Measurements from ENCODE around the gene MAP3K2.

Gene MAP3K2

GRCh38 chr2:127347734-127348392, 39.9 kb downstream of the MAP3K2 start:
- no peak for DNase-seq

- no peak for DNase-seq
Observed at GRCh38 chr2:127347015-127347414, 40.8 kb downstream of the MAP3K2 start.

- no peak for DNase-seq
Observed at GRCh38 chr2:127343277-127343676, 44.5 kb downstream of the MAP3K2 start.

GRCh38 chr2:127342101-127342500, 45.7 kb downstream of the MAP3K2 start:
- no peak for DNase-seq

GRCh38 chr2:127332335-127332734, 55.4 kb downstream of the MAP3K2 start:
- no peak for DNase-seq

GRCh38 chr2:127330753-127331152, 57.0 kb downstream of the MAP3K2 start:
- DNase-seq, result no peak

GRCh38 chr2:127326289-127326945, 61.4 kb downstream of the MAP3K2 start:
- DNase-seq, result no peak

GRCh38 chr2:127324635-127325034, 63.1 kb downstream of the MAP3K2 start:
- DNase-seq, result peak; percentile 55

GRCh38 chr2:127321303-127321702, 66.5 kb downstream of the MAP3K2 start:
- DNase-seq, result no peak

GRCh38 chr2:127320586-127321275, 67.0 kb downstream of the MAP3K2 start:
- DNase-seq, result no peak

- DNase-seq, result no peak
Observed at GRCh38 chr2:127320067-127320466, 67.7 kb downstream of the MAP3K2 start.

GRCh38 chr2:127314193-127314988, 73.4 kb downstream of the MAP3K2 start:
- DNase-seq, result no peak

- no peak for DNase-seq
Observed at GRCh38 chr2:127313406-127313805, 74.4 kb downstream of the MAP3K2 start.

GRCh38 chr2:127310980-127311379, 76.8 kb downstream of the MAP3K2 start:
- no peak for DNase-seq

GRCh38 chr2:127309468-127309867, 78.3 kb downstream of the MAP3K2 start:
- no peak for DNase-seq

- DNase-seq, result no peak
Observed at GRCh38 chr2:127308586-127309138, 79.1 kb downstream of the MAP3K2 start.

- no peak for DNase-seq
Observed at GRCh38 chr2:127305990-127306585, 81.7 kb downstream of the MAP3K2 start.

- DNase-seq, result no peak
Observed at GRCh38 chr2:127302168-127302567, 85.6 kb downstream of the MAP3K2 start.

- peak; percentile 44 for DNase-seq
Observed at GRCh38 chr2:127293748-127294562, 93.8 kb downstream of the MAP3K2 start, which contains the start of gene ERCC3. Gene ERCC3 (minus strand): TSS chr2:127294144. CDS start chr2:127294081, 63 bp downstream.

- no peak for DNase-seq
Observed at GRCh38 chr2:127293386-127293747, 94.4 kb downstream of the MAP3K2 start.

GRCh38 chr2:127288274-127288673, 99.5 kb downstream of the MAP3K2 start:
- no peak for DNase-seq

- DNase-seq, result no peak
Observed at GRCh38 chr2:127283275-127283674, 104.5 kb downstream of the MAP3K2 start.

All from kidney glomerular epithelial cell (primary cell).